GM12878 (cell line): ENCODE data around the gene VSTM2L. TPM values are rescaled to one million over a fixed set of nuclear protein-coding genes. Genes with fewer than 3 reads are reported as not detected.
A peak's percentile ranks its signal among the peaks of the same experiment; 100 is the strongest.

Experiments
- BCL11A ChIP-seq: IDR thresholded peaks from 2 replicates; pipeline ENCODE4 v1.6.1; 2011; ENCODE audit warnings: low read depth, low read length
- BRCA1 ChIP-seq: IDR thresholded peaks from 2 replicates; pipeline ENCODE4 v1.6.1; 2011; ENCODE audit warnings: low read depth, low read length, improper control_type of control experiment
- ESRRA ChIP-seq: IDR thresholded peaks from 2 replicates; pipeline ENCODE4 v1.6.1; 2012; ENCODE audit warnings: mild to moderate bottlenecking, low read length, improper control_type of control experiment
- ETV6 ChIP-seq, 2 experiments: fragments of 450-650 bp in 1 of 2; IDR thresholded peaks in 1 of 2; conservative IDR thresholded peaks in 1 of 2; 2 replicates each; pipeline ENCODE4 v1.6.1; 2014; ENCODE audit warnings: antibody characterized with exemption in 1 of 2, borderline replicate concordance in 1 of 2, low read depth in 1 of 2, mild to moderate bottlenecking in 1 of 2, moderate library complexity in 1 of 2
- GABPA ChIP-seq: IDR thresholded peaks from 2 replicates; pipeline ENCODE4 v1.6.1; 2014; ENCODE audit warnings: antibody characterized with exemption, low read depth, mild to moderate bottlenecking, inconsistent platforms
- HCFC1 ChIP-seq: fragments of 150-350 bp; IDR thresholded peaks from 2 replicates; pipeline ENCODE4 v1.6.1; 2014; ENCODE audit warnings: low read length
- HSF1 ChIP-seq: fragments of 150-350 bp; IDR thresholded peaks from 2 replicates; pipeline ENCODE4 v1.6.1; 2014; ENCODE audit warnings: mild to moderate bottlenecking, low read depth, low read length
- JUND ChIP-seq: IDR thresholded peaks from 2 replicates; pipeline ENCODE4 v1.6.1; 2012; ENCODE audit warnings: low read depth, mild to moderate bottlenecking, low read length, improper control_type of control experiment, moderate library complexity
- MYB ChIP-seq: fragments of 150-350 bp; IDR thresholded peaks from 2 replicates; pipeline ENCODE4 v1.6.1; 2014; ENCODE audit warnings: mild to moderate bottlenecking, low read depth, low read length, borderline replicate concordance
- NRF1 ChIP-seq: conservative IDR thresholded peaks from 2 replicates; pipeline ENCODE4 v1.6.1; 2011; ENCODE audit warnings: mild to moderate bottlenecking, low read depth, low read length, improper control_type of control experiment
- PAX5 ChIP-seq: IDR thresholded peaks from 2 replicates; pipeline ENCODE4 v1.6.1; 2011; ENCODE audit warnings: low read depth, low read length, borderline replicate concordance
- RB1 ChIP-seq: fragments of 450-650 bp; formaldehyde crosslinking; IDR thresholded peaks from 2 replicates; pipeline ENCODE4 v1.6.1; 2017; ENCODE audit warnings: mild to moderate bottlenecking, borderline replicate concordance
- RUNX3 ChIP-seq: IDR thresholded peaks from 2 replicates; pipeline ENCODE4 v1.6.1; 2012; ENCODE audit warnings: low read length, inconsistent platforms
- SIX5 ChIP-seq: IDR thresholded peaks from 2 replicates; pipeline ENCODE4 v1.6.1; 2011; ENCODE audit warnings: mild to moderate bottlenecking, low read depth, low read length, moderate library complexity; ENCODE audit not compliant: severe bottlenecking
- SMARCA5 ChIP-seq: fragments of 450-650 bp; IDR thresholded peaks from 2 replicates; pipeline ENCODE4 v1.6.1; 2017; ENCODE audit warnings: mild to moderate bottlenecking
- STAT3 ChIP-seq: IDR thresholded peaks from 2 replicates; pipeline ENCODE4 v1.6.1; 2011; ENCODE audit warnings: low read depth, low read length, improper control_type of control experiment
- TCF7 ChIP-seq: IDR thresholded peaks from 2 replicates; pipeline ENCODE4 v1.6.1; 2014; ENCODE audit warnings: antibody characterized with exemption, borderline replicate concordance
- ZBTB40 ChIP-seq: fragments of 450-650 bp; IDR thresholded peaks from 2 replicates; pipeline ENCODE4 v1.6.1; 2016; ENCODE audit warnings: mild to moderate bottlenecking, moderate library complexity, borderline replicate concordance
- polyA plus RNA-seq, 11 experiments: library from polyadenylated mRNA; depleted of rRNA in 4 of 11; unstranded in 6 of 11; stranded (reverse) in 5 of 11; fragments of >200 nt; fragmentation: Nextera tagmentation in 4 of 11; fragmentation: Illumina TruSeq in 1 of 11; extraction: Ambion mirVana in 4 of 11; extraction: Trizol in 1 of 11; gene quantifications; 1 replicate in 1 of 11; 2 replicates in 10 of 11; pipeline versions ENCODE4 v1.2.1 to v1.2.3, GENCODE V29; 2011 to 2016; ENCODE audit warnings: inconsistent platforms in 2 of 11, missing spikeins in 2 of 11, low read depth in 1 of 11
- total RNA-seq, 4 experiments: library from RNA; depleted of rRNA in 3 of 4; stranded (reverse); fragments of >200 nt in 3 of 4; fragmentation: Illumina TruSeq in 1 of 4; extraction: Trizol in 1 of 4; gene quantifications; 2 replicates each; pipeline versions ENCODE4 v1.2.1 to v1.2.3, GENCODE V29; 2013 to 2021
- TF ChIP-seq, protein P1 (sequence below): IDR thresholded peaks from 2 replicates; pipeline ENCODE4 v1.6.1; 2012; ENCODE audit warnings: low read depth, low read length, improper control_type of control experiment
- TF ChIP-seq, protein P2 (sequence below): IDR thresholded peaks from 2 replicates; pipeline ENCODE4 v1.6.1; 2011; ENCODE audit warnings: low read depth, low read length, improper control_type of control experiment, borderline replicate concordance
- TF ChIP-seq, protein P3 (sequence below): fragments of 450-650 bp; IDR thresholded peaks from 2 replicates; pipeline ENCODE4 v1.6.1; 2017; ENCODE audit warnings: antibody characterized with exemption, mild to moderate bottlenecking, moderate library complexity

The VSTM2L gene
- total and polyA plus RNA-seq, 10 of the 15 experiments (the other 5 are each of a cell fraction or from before 2014, with no cell fraction given), result 0.05 to 1.5 (median 0.63) TPM; not detected in 2

DNA sequence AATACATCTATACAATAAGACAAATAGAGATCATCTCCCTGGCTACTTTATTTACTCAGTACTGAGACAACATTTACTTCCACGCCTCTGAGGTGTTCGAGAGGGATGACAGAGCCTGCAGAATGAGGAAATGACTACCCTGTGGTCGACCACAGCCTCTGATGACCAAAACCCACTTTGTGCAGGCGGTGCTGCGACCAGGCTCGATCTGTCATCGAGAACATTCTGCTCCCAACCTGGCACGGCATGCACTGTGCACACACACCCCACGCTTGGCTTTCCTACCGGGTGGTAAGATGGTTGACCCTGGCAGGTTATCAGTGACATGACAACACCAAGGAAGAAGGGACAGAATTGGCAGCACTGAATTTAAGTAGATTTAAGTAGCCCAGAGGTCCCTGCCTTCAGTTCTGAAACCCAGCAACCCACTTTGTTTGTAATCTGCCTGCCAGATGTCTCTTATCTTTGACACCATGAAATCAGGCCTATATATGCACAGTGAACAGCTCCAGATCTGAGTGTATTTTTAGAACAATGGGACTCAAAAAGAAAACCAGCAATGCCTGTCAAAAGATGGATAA lies 87.7 kb downstream of the VSTM2L start (continued):
- TF ChIP-seq, protein P1, sequence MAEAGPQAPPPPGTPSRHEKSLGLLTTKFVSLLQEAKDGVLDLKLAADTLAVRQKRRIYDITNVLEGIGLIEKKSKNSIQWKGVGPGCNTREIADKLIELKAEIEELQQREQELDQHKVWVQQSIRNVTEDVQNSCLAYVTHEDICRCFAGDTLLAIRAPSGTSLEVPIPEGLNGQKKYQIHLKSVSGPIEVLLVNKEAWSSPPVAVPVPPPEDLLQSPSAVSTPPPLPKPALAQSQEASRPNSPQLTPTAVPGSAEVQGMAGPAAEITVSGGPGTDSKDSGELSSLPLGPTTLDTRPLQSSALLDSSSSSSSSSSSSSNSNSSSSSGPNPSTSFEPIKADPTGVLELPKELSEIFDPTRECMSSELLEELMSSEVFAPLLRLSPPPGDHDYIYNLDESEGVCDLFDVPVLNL, result no peak
- TF ChIP-seq TCF7 (no peak), ZBTB40 (no peak), SMARCA5 (no peak), NRF1 (no peak), RB1 (no peak), STAT3 (no peak), PAX5 (peak; percentile 96), JUND (no peak), HSF1 (peak; percentile 80; the same call in 1 of the 2 replicates), ETV6 (conservative IDR thresholded peaks at IDR 0.05 in 1 of 2, IDR thresholded peaks at IDR 0.05 in 1 of 2; ENCODE audit: borderline replicate concordance in 1 of 2, low read depth in 1 of 2) (peak in 1 of 2 experiments; percentile 78; a peak in 2 of 4 replicates), BRCA1 (no peak), BCL11A (peak; percentile 99), GABPA (no peak), SIX5 (no peak), HCFC1 (no peak), ESRRA (no peak), MYB (no peak), RUNX3 (peak; percentile 100)
- TF ChIP-seq, protein P2, sequence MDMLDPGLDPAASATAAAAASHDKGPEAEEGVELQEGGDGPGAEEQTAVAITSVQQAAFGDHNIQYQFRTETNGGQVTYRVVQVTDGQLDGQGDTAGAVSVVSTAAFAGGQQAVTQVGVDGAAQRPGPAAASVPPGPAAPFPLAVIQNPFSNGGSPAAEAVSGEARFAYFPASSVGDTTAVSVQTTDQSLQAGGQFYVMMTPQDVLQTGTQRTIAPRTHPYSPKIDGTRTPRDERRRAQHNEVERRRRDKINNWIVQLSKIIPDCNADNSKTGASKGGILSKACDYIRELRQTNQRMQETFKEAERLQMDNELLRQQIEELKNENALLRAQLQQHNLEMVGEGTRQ, result no peak
- TF ChIP-seq, protein P3, sequence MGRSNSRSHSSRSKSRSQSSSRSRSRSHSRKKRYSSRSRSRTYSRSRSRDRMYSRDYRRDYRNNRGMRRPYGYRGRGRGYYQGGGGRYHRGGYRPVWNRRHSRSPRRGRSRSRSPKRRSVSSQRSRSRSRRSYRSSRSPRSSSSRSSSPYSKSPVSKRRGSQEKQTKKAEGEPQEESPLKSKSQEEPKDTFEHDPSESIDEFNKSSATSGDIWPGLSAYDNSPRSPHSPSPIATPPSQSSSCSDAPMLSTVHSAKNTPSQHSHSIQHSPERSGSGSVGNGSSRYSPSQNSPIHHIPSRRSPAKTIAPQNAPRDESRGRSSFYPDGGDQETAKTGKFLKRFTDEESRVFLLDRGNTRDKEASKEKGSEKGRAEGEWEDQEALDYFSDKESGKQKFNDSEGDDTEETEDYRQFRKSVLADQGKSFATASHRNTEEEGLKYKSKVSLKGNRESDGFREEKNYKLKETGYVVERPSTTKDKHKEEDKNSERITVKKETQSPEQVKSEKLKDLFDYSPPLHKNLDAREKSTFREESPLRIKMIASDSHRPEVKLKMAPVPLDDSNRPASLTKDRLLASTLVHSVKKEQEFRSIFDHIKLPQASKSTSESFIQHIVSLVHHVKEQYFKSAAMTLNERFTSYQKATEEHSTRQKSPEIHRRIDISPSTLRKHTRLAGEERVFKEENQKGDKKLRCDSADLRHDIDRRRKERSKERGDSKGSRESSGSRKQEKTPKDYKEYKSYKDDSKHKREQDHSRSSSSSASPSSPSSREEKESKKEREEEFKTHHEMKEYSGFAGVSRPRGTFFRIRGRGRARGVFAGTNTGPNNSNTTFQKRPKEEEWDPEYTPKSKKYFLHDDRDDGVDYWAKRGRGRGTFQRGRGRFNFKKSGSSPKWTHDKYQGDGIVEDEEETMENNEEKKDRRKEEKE, result no peak
